ENCODE measurements around the gene GALM.
"Not testable (repeated sequence)": the region's sequence is repeated elsewhere in the genome, so short reads cannot be mapped to it uniquely, and the experiment has no call there.

The GALM gene

DNA sequence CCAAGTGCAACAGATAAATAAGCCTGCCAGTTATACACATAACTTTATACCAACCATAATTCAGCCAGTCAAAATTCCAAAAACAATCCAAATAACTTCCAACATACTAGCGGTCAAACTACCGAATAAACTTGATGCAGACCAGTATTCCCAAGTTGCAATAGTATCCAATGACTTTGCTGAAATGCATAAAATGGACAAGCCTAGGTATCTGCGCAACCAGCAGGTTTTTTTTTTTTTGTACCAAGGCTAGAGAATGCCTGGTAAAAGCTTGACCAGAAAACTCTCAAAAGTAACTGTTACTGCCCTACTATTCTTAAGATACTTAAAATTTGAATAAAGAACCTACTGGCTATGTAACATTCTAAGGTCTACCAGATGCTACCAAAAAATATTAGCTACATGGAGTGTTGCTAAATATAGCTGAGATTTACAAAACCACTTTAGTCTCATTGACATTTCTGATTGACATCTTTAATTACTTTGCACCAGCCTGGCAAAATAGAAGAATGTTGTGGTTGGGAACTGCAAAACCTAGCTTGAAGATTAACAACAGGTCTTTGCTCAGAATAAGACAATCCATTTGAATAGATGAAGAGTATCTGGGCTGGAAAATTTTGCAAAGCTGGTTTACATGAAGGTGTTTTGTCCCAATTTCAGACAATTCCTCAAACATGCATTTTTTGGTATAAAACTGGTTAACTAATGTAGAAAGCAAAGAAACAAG lies 77.9 kb downstream of the GALM start:
- FAIRE-seq: no peak

DNA sequence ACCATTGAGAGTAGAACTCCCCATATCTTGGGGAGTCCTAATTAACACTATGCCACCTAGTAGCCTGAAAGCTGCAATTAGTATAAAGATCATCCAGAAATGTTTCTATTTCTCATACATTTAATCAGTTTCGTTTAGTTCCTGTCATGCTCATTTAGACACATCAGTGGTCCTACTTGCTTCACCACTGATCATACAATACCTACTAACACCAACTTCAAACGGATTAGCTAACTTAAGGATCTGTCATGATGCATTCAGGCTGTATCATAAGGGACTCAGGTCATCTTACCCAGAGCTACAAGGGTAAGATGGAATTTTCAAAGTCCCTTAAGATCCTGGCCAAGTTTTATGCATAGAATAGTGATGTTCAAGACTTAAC lies 78.5 kb downstream of the GALM start:
- FAIRE-seq: no peak

DNA sequence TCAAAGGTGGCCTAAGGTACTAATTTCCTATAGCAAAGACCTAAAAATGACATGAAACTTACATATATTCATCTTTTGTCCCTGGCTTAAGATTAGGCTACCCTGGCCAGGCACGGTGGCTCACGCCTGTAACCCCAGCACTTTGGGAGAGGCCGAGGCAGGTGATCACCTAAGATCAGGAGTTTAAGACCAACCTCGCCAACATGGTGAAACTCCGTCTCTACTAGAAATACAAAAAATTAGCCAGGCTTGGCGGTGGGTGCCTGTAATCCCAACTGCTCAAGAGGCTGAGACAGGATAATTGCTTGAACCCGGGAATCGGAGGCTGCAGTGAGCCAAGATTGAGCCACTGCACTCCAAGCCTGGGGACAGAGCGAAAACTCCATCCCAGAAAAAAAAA lies 79.4 kb downstream of the GALM start:
- no peak for FAIRE-seq

DNA sequence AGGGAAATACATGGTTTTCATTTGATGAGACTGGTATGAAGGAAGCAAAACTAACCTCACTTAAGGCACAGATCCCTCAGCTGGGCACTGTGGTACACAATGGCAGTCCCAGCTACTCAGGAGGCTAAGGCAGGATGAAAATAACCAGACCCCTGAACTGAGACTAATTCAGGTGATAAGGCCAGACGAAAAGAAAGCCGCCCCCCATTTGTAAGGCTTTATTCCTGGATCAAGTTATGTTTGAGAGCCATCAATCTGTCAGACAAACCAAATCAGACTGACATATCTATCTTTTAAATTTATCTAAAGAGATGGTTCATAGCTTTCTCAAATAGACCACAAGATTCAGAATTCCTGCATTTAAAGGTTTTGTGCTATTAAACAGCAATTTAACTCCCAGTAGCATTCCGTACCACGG lies 81.1 kb downstream of the GALM start:
- no peak for FAIRE-seq

DNA sequence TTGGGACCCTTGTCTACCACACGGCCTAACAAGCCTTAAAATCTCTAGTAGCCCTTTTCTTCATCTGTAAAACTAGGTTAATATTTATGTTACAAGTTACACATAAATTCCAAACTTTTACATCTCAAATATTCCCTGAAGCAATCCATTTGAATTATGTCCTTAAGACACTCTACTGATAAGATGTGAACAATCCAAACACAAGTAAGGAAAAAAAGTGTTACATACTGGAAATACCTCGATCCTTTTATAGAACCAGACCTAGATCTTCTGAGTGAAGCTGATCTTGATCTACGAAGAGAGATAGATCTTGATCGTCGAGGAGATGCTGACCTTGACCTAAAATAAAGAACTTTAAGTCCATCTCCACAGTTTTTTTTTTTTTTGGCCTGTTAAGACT lies 81.9 kb downstream of the GALM start:
- FAIRE-seq: no peak

DNA sequence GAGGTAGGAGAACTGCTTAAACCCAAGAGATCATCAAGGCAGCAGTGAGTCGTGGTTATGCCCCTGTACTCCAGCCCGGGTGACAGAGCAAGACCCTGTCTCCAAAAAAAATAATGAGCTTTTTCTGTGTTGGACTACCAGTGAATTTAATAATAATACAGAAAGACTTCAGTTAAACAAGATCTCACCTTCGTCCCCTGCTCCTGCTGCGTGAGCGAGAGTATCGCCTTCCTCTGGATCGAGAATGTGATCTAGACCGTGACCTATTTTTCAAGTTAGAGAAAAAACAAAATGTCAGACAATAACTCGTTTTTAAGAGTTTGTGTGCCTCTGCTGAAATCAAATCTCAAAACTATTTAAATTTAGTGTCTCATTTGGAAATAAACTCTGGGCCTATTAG lies 82.5 kb downstream of the GALM start:
- FAIRE-seq: no peak

DNA sequence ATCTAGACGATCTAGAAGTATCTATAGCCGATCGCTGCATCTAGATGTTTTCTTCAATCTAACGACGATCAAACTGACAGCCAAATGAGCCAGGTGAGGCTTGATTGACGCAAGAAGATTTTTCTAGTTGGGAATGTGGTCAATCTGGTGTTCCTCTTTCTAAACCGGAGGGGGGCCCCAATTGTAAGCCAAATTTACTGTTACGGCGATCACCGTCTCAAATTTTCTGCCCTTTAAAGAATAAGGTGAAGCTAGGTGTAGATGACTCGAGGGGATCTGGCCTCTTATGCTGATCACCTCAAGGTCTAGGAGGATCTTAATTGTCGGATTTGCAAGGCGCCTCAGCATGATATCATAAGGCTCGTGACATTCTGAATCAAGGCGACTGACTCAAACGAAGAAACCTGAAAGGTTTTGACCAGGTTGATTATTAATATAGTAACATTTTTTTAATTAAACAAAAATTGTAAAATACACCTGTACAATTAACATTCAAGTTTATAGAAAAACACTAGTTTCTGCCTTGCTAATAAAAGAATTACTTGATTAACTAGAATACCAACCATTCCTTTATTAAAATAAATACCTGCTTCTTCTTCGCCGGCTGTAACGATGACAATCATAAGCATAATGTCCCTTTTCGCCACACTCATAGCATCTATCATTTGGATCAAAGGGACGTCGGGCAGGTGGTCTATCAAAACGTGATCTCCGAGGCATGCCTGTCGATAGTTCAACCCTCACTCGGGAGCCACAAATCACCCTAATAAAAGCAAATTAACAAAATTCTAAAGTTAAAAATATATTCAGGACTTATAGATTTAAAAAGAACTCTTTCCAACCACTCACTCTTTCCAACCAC lies 83.3 kb downstream of the GALM start:
- no peak for FAIRE-seq

DNA sequence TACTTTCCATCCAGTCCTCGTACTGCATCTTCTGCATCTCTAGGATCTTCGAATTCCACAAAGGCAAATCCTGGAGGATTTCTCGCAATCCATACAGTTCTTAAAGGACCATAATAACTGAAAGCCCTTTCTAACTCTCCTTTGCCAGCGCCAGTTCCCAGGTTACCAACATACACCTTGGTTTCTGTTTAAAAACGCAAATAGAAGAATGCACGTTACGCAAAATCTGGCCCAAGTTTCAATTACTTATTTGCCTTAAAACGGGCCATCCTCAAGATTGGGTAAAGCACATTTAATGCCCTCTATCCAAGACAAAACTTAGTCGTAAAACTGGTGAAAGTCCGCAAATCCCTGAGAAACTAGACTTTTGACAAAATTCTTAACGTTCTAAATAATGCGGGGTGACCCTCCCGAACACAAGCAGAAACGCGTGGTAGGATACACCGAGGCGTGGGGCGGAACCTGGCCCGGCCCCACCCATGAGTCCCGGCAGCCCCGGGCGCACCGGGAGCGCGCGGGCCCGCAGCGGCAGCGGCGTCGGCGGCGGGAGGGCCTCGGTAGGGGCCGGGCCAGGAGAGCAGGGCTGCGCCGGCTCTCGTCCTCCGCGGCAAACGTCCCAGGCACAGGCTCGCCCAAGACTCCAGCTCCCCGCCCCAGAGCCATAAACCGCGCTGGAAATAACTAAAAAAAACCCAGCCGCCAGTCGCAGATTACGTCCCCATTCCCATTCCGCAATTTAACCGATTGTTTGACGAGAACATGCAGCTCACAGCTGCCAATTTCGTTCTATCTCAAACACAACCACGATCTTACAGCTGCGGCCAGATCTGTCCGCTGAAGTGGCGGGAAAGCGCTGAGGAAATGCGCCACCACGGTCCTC lies 84.3 kb downstream of the GALM start:
- FAIRE-seq: no peak

DNA sequence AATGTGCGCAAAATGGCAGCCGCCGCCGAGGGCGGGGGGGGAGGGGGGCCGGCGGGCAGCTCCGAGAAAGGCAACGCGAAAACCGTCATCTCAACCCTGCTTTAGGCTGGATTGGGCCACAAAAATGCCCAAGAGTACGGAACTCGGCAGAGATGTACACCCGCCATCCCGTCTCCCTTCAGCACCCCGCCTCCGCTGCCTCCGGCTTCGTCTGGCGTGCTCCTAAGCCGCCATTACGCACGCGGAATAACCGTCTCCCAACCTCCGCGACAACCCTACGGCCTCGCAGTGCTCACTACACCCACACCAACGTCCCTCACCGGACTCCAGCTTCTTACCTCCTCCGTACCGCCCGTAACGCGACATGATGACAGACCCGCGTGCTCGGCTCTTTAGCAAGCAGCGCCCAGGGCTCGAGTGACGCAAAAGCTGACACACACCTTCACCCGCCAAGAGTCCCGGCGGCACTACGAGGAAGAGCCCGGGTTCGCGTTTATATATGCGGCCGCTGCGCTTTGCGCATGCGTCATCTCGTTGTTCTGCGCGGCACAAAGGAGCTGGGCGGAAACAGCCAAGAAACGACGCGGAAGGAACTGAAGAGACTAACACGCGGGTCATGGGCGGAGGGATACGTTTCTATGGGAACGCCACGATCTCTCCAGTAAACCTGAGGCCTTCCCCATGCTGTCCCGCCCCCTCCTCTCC lies 85.1 kb downstream of the GALM start, which contains the start of gene SRSF7:
Gene SRSF7, minus strand, starts transcription at position 471 of the 705 bp plus-strand sequence. Its CDS starts 105 bp downstream, at position 366.
- no peak for FAIRE-seq

DNA sequence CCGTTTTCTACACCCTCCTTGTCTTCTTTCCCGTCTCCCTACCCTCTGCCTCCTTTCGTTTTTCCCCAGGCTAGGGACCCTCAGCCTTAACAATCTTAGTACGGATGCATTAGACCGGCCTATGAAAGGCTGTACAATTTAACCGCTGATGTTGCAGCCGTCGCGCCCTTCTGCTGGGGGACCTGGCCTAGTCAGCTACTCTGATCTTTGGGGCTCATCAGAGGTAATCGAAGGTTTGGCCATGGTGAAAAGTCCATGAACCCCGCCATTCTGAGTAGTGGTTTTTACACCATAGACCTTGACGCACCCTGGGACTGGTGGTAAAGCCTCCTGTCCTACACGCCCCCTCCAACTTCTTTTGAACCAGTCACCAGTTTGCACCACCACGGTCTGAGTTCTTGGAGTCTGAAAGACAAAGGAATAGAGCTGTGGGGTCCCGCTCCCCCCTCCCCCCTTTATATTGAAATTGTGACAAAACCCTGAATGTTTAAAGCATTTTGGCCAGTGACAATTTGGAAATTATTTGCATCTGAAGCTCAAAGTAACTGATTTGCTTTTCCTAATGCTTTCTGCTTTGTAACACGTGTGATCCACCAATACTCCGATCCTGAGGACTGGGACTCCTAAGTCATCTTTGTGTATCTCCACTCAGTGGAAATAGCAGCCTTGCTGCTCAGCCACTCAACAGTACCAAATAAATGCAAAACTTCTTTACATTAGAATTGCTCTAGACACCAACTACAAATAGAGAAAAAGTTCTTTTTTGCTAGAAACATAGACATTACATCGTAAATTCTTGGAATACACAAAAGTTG lies 85.9 kb downstream of the GALM start:
- FAIRE-seq: no peak

DNA sequence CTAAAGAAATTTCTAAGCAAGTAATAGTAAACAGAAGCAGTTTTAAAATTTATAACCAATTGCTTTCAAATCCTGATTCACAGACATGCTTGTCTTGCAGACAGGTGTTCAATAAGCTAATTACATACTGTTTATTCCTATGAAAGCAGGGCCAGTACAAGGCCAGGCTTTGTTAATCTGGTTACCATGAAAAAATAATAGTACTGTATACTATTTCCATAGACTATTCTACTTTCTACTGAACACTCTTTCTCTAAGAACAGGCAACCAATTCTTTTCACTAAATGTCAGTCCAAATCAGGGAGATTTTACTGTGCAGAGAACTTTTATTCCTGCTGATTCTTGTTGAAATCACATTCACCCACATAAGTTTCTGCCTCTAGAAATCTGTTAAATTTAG lies 88.1 kb downstream of the GALM start:
- no peak for FAIRE-seq

DNA sequence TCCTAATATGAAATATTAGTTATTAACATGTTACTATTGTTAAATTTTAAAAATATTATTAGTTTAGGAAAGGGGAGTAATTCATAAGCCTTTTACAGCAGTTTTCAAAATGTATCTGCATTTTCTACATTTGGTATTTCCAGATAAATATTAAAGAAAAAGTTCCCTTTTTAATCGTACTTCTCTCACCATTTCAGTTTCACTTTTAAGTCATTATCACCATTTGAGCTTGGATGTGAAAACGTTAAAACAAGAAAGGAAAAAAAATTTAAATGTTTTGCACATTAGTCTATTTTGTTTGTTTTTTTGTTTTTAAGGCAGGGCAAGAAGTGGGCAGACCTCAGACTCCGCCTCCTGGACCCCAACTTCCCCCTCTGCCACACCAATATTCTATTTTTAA lies 88.6 kb downstream of the GALM start:
- no peak for FAIRE-seq

DNA sequence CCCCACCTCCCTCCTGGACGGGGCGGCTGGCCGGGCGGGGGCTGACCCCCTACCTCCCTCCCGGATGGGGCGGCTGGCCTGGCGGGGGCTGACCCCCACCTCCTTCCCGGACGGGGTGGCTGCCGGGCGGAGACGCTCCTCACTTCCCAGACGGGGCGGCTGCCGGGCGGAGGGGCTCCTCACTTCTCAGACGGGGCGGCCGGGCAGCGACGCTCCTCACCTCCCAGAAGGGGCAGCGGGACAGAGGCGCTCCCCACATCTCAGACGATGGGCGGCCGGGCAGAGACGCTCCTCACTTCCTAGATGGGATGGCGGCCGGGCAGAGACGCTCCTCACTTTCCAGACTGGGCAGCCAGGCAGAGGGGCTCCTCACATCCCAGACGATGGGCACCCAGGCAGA lies 90.0 kb downstream of the GALM start:
- FAIRE-seq: not testable (repeated sequence)

DNA sequence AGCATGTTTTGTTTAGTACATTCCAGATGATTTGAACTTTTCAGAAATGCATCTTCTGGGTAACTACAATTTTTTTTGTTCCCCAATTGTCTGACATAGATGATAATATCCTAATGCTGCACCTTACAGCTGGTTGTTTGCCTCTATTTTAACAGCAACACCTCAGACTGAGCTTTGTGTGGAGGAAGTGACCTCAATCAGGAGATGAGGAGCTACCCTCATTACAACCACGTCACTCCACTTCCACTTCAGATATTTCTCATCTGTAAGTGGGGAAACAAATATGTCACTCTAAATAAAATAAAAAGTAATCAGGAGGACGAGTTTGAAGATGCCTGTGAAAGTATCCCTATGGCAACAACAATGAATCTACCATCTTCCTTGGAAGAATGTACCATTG lies 97.3 kb downstream of the GALM start:
- no peak for FAIRE-seq

DNA sequence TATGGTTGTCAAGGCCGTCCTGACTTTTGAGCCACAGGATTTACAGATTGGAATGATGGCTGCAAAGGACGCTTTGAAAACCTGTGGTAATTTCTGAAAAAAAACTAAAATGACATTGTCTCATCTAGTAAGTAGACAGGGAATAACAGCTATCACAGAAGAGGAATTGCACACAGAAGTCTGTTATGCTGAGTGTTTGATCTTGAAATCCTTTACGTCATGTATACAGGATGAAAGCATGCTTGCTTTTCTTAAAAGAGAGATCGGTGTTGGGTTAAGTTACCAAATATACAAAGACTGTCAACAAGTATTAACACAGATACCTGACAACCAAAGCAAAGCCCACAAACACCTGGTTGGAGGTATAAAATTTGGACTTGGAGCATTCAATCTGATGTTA lies 97.8 kb downstream of the GALM start:
- FAIRE-seq: no peak

DNA sequence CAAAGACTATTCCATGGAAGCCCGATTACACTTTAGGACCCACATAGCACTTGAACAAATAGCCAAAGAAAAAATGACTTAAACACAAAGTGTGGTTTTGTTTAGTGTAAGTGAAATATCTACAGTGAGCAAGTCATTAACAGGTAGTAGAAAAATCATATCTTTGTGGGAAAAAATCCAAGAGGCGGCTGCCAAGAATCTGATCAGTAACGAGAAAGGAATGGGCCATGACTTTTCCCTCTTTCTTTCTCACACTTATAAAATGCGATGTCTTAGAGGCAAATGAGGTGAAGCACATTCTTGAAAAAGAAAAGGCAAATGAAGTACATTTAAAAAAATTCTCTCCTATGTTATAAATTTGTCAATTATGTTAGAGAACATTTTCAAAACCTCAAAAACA lies 99.2 kb downstream of the GALM start:
- FAIRE-seq: no peak

DNA sequence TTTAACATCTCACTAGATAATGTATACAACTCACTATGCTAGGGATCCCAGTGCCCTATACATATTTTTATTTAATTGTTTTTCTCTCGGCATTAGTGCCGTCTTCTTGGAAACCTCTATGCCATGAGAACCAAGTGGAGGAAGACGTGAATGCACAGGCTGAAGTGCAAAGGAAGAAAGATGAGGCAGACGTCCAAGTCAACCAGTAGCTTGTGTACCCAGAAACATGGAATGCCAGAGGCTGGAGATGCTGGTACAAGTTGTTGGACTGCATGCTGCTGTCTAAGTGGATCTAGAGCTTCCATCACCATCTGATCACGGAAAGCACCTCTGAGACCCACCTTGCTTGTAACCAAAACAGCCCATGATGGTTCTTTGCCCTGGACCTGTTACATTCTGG lies 99.6 kb downstream of the GALM start:
- no peak for FAIRE-seq

DNA sequence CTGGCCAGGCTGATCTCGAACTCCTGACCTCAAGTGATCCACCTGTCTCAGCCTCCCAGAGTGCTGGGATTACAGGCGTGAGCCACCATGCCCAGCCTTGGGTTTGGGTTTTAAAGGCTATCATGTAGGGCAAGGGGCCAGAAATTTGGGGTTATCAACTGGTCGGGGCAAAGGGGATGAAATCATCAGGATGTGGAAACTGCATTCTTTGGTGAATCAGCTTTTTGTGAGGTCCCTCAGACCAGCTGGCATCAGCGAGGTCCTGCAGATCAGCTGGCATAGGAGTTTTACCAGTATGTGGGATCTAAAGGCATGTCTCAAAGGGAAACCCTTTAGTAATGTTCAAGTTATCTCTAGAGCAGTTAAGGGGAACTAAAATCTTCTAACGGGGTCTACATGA lies 105.7 kb downstream of the GALM start:
- no peak for FAIRE-seq

DNA sequence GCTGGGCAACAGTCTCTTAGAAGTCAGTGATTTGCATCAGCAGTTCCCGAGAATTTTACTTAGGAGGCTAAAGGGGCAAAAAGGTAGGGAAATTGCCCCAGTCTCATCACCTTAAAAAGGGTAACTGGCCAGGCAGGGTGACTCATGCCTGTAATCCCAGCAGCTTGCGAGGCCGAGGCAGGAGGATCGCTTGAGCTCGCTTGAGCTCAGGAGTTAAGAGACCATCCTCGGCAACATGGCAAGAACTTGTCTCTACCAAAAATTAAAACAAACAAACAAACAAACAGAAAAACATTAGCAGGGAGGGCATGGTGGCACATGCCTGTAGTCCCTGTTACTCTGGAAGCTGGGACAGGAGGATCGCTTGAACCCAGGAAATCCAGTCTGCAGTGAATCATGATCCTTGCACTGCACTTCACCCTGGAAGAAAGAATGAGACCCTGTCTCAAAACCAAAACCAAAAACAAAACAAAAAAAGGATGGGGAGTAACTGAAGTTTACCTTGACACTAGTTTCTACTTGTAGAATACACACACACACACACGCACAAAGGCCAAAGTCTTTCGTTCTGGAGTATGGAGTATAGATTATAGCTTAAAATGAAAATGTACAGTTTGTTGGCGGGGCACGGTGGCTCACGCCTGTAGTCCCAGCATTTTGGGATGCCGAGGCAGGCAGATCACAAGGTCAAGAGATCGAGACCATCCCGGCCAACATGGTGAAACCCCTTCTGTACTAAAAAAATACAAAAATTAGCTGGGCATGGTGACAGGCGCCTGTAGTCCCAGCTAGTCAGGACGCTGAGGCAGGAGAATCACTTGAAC lies 109.4 kb downstream of the GALM start:
- no peak for FAIRE-seq

DNA sequence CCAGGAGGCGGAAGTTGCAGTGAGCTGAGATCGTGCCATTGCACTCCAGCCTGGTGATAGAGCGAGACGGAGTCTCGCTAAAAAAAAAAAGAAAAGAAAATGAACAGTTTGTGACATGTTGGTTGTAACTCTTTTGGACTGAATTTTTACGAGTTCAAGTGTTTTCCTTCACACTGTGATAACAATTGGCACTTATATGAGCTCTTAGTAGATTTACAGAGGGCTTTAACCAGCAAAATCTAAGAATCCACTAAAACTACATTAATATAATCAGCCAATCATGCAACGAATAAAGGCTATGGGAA lies 110.0 kb downstream of the GALM start:
- no peak for FAIRE-seq

DNA sequence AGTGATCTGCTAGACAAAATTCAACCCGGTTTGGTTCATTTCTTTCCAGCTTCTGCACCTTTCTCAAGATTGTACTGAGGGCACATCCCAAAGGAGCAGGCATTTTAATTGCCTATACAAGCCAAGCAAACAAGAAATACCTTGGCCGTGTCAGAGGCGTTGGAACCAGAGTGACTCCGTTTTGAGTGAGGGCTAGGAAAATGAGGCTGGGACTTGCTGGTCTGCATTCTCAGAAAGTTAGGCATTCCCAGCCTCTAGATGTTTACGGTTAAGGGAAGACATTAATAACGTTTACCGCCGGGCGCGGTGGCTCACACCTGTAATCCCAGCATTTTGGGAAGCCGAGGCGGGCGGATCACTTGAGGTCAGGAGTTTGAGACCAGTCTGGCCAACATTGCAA lies 110.6 kb downstream of the GALM start:
- FAIRE-seq: no peak
